ELF-1 (cell line): ENCODE results near the gene CYP2J2.
"Not testable (repeated sequence)": the region's sequence is repeated elsewhere in the genome, so short reads cannot be mapped to it uniquely, and the experiment has no call there.

Source experiments
- DNase-seq: peaks from one replicate; pipeline ENCODE4 v3.0.0-alpha.2; 2016; ENCODE audit warnings: low read depth, low spot score

CYP2J2 gene

GRCh38 chr1:59926381-59927123, at the start of gene CYP2J2:
Gene CYP2J2 (minus strand): TSS chr1:59926773. CDS start chr1:59926746, 27 bp downstream.
- DNase-seq, result peak; percentile 49

GRCh38 chr1:59973719-59974118, 47.1 kb upstream of the CYP2J2 start:
- DNase-seq, result no peak

GRCh38 chr1:59972216-59972927, 45.8 kb upstream of the CYP2J2 start:
- DNase-seq, result no peak

GRCh38 chr1:59971464-59971911, 44.9 kb upstream of the CYP2J2 start:
- peak; percentile 79 for DNase-seq

GRCh38 chr1:59969542-59970175, 43.1 kb upstream of the CYP2J2 start:
- DNase-seq, result not testable (repeated sequence)

- DNase-seq, result not testable (repeated sequence)
These were observed 42.2 kb upstream of the CYP2J2 start for GRCh38 chr1:59968746-59969145.

GRCh38 chr1:59967780-59968179, 41.2 kb upstream of the CYP2J2 start:
- no peak for DNase-seq

- peak; percentile 64 for DNase-seq
These were observed 40.6 kb upstream of the CYP2J2 start for GRCh38 chr1:59967141-59967697.

- no peak for DNase-seq
These were observed 25.5 kb upstream of the CYP2J2 start for GRCh38 chr1:59952065-59952464.

GRCh38 chr1:59949648-59950047, 23.1 kb upstream of the CYP2J2 start:
- no peak for DNase-seq

GRCh38 chr1:59948990-59949389, 22.4 kb upstream of the CYP2J2 start:
- DNase-seq, result no peak

- DNase-seq, result peak; percentile 68
These were observed 20.7 kb upstream of the CYP2J2 start for GRCh38 chr1:59947047-59947938.

GRCh38 chr1:59945790-59946189, 19.2 kb upstream of the CYP2J2 start:
- DNase-seq, result no peak

GRCh38 chr1:59939393-59939792, 12.8 kb upstream of the CYP2J2 start:
- DNase-seq, result no peak

- DNase-seq, result no peak
These were observed 11.2 kb upstream of the CYP2J2 start for GRCh38 chr1:59937636-59938210.

GRCh38 chr1:59936358-59936821, 9.8 kb upstream of the CYP2J2 start:
- no peak for DNase-seq

GRCh38 chr1:59928996-59929395, 2.4 kb upstream of the CYP2J2 start:
- no peak for DNase-seq

GRCh38 chr1:59927213-59927612, 640 bp upstream of the CYP2J2 start:
- no peak for DNase-seq

GRCh38 chr1:59924653-59925052, 1.9 kb downstream of the CYP2J2 start:
- DNase-seq, result no peak

GRCh38 chr1:59921258-59921899, 5.2 kb downstream of the CYP2J2 start:
- not testable (repeated sequence) for DNase-seq
